Measurements from ENCODE around the gene SLC12A1.

Gene SLC12A1

DNA sequence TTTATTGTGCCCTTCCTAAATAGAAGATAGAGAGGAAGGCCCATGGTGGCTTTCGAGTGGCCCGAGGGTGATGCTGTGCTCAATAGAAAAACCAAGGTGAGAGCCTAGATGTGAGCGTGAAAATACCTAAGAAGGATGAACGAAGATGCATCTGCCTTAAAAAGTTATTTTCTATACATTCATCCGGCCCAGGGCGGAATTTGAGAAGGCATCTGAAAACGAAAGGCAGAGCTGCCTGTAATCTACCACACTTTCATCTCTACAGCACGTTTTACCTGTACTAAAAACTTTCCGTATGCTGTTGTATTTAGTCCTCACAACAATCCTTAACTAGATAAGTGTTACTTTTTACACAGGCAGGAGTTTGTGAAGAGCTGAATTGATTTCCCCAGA lies 126.5 kb downstream of the SLC12A1 start:
- Histone ChIP-seq H4K20me1 (ENCODE audit: insufficient read depth, low read length) (peaks cover 26% of the 10 kb centered on the region), H3K9ac (ENCODE audit: low read depth, low read length) (peak overlapping the region; percentile 100), H3K9me3 (ENCODE audit: insufficient read depth, low read length, severe bottlenecking) (no peaks in the 10 kb centered on the region), H3K27me3 (ENCODE audit: insufficient read depth, low read length, poor library complexity) (no peaks in the 10 kb centered on the region), H3K27ac (ENCODE audit: low read length) (peak overlapping the region; percentile 98), H3K4me2 (ENCODE audit: insufficient read depth, low read length) (peak overlapping the region; percentile 80), H3K4me3 (ENCODE audit: low read depth in 1 of 2, low read length in 2 of 2) (peak overlapping the region; percentile 81 to 97), H3K79me2 (ENCODE audit: insufficient read depth, low read length) (peaks cover 80% of the 10 kb centered on the region), H3K36me3 (ENCODE audit: insufficient read depth, low read length) (peaks cover 40% of the 10 kb centered on the region), H2AFZ (ENCODE audit: low read depth, low read length) (peak overlapping the region; percentile 90), H3K4me1 (ENCODE audit: insufficient read depth, low read length) (peaks cover 61% of the 10 kb centered on the region)
- no peak for ATAC-seq (ENCODE audit: insufficient read depth, low read depth)
- no peak for TF ChIP-seq EZH2 (IDR thresholded peaks at IDR 0.05; ENCODE audit: borderline replicate concordance, low read depth, low read length, severe bottlenecking)
- TF ChIP-seq, protein P1, sequence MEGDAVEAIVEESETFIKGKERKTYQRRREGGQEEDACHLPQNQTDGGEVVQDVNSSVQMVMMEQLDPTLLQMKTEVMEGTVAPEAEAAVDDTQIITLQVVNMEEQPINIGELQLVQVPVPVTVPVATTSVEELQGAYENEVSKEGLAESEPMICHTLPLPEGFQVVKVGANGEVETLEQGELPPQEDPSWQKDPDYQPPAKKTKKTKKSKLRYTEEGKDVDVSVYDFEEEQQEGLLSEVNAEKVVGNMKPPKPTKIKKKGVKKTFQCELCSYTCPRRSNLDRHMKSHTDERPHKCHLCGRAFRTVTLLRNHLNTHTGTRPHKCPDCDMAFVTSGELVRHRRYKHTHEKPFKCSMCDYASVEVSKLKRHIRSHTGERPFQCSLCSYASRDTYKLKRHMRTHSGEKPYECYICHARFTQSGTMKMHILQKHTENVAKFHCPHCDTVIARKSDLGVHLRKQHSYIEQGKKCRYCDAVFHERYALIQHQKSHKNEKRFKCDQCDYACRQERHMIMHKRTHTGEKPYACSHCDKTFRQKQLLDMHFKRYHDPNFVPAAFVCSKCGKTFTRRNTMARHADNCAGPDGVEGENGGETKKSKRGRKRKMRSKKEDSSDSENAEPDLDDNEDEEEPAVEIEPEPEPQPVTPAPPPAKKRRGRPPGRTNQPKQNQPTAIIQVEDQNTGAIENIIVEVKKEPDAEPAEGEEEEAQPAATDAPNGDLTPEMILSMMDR (IDR thresholded peaks at IDR 0.05; ENCODE audit: borderline replicate concordance, extremely low read depth, low read length, poor library complexity, severe bottlenecking) = no peak
- DNase-seq = peak; percentile 23

DNA sequence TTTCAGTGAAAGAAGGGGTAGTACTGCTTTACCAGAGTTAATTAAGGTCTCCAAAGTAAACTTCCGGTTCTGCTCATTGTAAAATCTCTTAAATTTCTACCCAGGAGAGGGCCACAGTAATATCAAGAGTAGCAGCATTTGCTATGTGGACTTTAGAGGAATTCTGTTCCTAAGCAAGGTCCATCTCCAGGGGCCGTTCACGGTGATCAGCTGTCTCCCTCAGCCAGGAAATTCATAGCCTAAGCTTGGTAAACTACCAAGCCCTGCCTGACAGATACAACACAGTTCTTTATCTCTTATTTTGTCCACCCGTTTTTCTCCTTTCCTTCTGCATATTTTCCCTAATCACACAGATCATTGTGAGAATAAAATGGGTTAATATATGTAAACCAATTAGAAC lies 127.4 kb downstream of the SLC12A1 start:
- peak overlapping the region in 1 of 2 experiments; percentile 81; a peak in 3 of 4 replicates for H3K4me3 ChIP-seq (ENCODE audit: low read depth in 1 of 2, low read length in 2 of 2)
- peak overlapping the region; percentile 100 for H3K9ac ChIP-seq (ENCODE audit: low read depth, low read length)
- peak overlapping the region; percentile 80 for H3K4me2 ChIP-seq (ENCODE audit: insufficient read depth, low read length)
- no peak overlapping the region for H2AFZ ChIP-seq (ENCODE audit: low read depth, low read length)
- DNase-seq (no peak), ATAC-seq (ENCODE audit: insufficient read depth, low read depth) (no peak)
- H3K79me2 ChIP-seq (ENCODE audit: insufficient read depth, low read length) = peaks cover 87% of the 10 kb centered on the region
- peaks cover 66% of the 10 kb centered on the region for H3K4me1 ChIP-seq (ENCODE audit: insufficient read depth, low read length)
- peak overlapping the region; percentile 13; the same call in 1 of the 2 replicates for H3K27ac ChIP-seq (ENCODE audit: low read length)
- H3K36me3 ChIP-seq (ENCODE audit: insufficient read depth, low read length) = peaks cover 49% of the 10 kb centered on the region
- TF ChIP-seq, protein P1 (IDR thresholded peaks at IDR 0.05; ENCODE audit: borderline replicate concordance, extremely low read depth, low read length, poor library complexity, severe bottlenecking) = no peak
- no peak for TF ChIP-seq EZH2 (IDR thresholded peaks at IDR 0.05; ENCODE audit: borderline replicate concordance, low read depth, low read length, severe bottlenecking)
- no peaks in the 10 kb centered on the region for H3K9me3 ChIP-seq (ENCODE audit: insufficient read depth, low read length, severe bottlenecking)
- H3K27me3 ChIP-seq (ENCODE audit: insufficient read depth, low read length, poor library complexity) = no peaks in the 10 kb centered on the region
- H4K20me1 ChIP-seq (ENCODE audit: insufficient read depth, low read length) = peaks cover 33% of the 10 kb centered on the region

GRCh38 chr15:48334260-48334659 lies 128.2 kb downstream of the SLC12A1 start:
- Histone ChIP-seq H3K4me2 (ENCODE audit: insufficient read depth, low read length) (peak overlapping the region; percentile 80), H3K36me3 (ENCODE audit: insufficient read depth, low read length) (peaks cover 55% of the 10 kb centered on the region), H2AFZ (ENCODE audit: low read depth, low read length) (no peak overlapping the region), H3K4me3 (ENCODE audit: low read depth in 1 of 2, low read length in 2 of 2) (peak overlapping the region in 1 of 2 experiments; percentile 8; a peak in 1 of 4 replicates), H3K27me3 (ENCODE audit: insufficient read depth, low read length, poor library complexity) (no peaks in the 10 kb centered on the region), H3K9me3 (ENCODE audit: insufficient read depth, low read length, severe bottlenecking) (no peaks in the 10 kb centered on the region), H4K20me1 (ENCODE audit: insufficient read depth, low read length) (peaks cover 35% of the 10 kb centered on the region), H3K79me2 (ENCODE audit: insufficient read depth, low read length) (peaks cover 87% of the 10 kb centered on the region), H3K27ac (ENCODE audit: low read length) (no peak overlapping the region), H3K4me1 (ENCODE audit: insufficient read depth, low read length) (peaks cover 69% of the 10 kb centered on the region), H3K9ac (ENCODE audit: low read depth, low read length) (0 out of 2 replicates have a peak overlapping the region, but pooled peaks have one; percentile 4)
- no peak for TF ChIP-seq EZH2 (IDR thresholded peaks at IDR 0.05; ENCODE audit: borderline replicate concordance, low read depth, low read length, severe bottlenecking)
- TF ChIP-seq, protein P1 (IDR thresholded peaks at IDR 0.05; ENCODE audit: borderline replicate concordance, extremely low read depth, low read length, poor library complexity, severe bottlenecking) = no peak
- no peak for DNase-seq
- no peak for ATAC-seq (ENCODE audit: insufficient read depth, low read depth)
